Smooth muscle cell (in vitro differentiated cells): ENCODE results near the gene ZNF597. TPM values are rescaled to one million over a fixed set of nuclear protein-coding genes. Genes with fewer than 3 reads are reported as not detected.

Experiments
- DNase-seq: peaks from one replicate; lab custom pipeline; 2025; ENCODE audit not compliant: unreplicated experiment; lab: John Stamatoyannopoulos, UW
- H2AFZ ChIP-seq: fragments of 200-600 bp; sonication (generic); 2 replicates; pipeline ENCODE4 v1.6.0; 2016; ENCODE audit warnings: antibody characterized with exemption, low read depth, mild to moderate bottlenecking
- H3F3A ChIP-seq: fragments of 200-600 bp; sonication (generic); 2 replicates; pipeline ENCODE4 v1.6.0; 2017; ENCODE audit warnings: antibody characterized with exemption, low read depth
- H3K27ac ChIP-seq: fragments of 200-600 bp; sonication (generic); 2 replicates; pipeline ENCODE4 v1.5.1; 2016; ENCODE audit warnings: low read depth, mild to moderate bottlenecking
- H3K27me3 ChIP-seq: fragments of 200-600 bp; sonication (generic); 2 replicates; pipeline ENCODE4 v1.6.1; 2016; ENCODE audit warnings: low read depth, mild to moderate bottlenecking
- H3K36me3 ChIP-seq: fragments of 200-600 bp; sonication (generic); 2 replicates; pipeline ENCODE4 v1.5.1; 2016; ENCODE audit warnings: low read depth
- H3K4me1 ChIP-seq: fragments of 200-600 bp; sonication (generic); 2 replicates; pipeline ENCODE4 v1.5.1; 2016; ENCODE audit warnings: low read depth
- H3K4me2 ChIP-seq: fragments of 200-600 bp; sonication (generic); 2 replicates; pipeline ENCODE4 v1.6.0; 2016; ENCODE audit warnings: mild to moderate bottlenecking
- H3K4me3 ChIP-seq: fragments of 200-600 bp; sonication (generic); 2 replicates; pipeline ENCODE4 v1.5.1; 2016; ENCODE audit warnings: mild to moderate bottlenecking
- H3K79me2 ChIP-seq: fragments of 200-600 bp; sonication (generic); 2 replicates; pipeline ENCODE4 v1.6.0; 2016; ENCODE audit warnings: low read depth, mild to moderate bottlenecking
- H3K9ac ChIP-seq: fragments of 200-600 bp; sonication (generic); 2 replicates; pipeline ENCODE4 v1.6.0; 2016; ENCODE audit warnings: low read depth
- H3K9me3 ChIP-seq: fragments of 200-600 bp; sonication (generic); replicated peaks from 2 replicates; pipeline ENCODE4 v1.5.1; 2016; ENCODE audit warnings: low read depth
- H4K20me1 ChIP-seq: fragments of 200-600 bp; sonication (generic); 2 replicates; pipeline ENCODE4 v1.6.0; 2016; ENCODE audit warnings: low read depth
- WGBS: methylation state at CpG from one replicate; pipeline ENCODE4 v1.1.7; 2016; ENCODE audit warnings: low lambda C conversion rate; 5-methylcytosine and 5-hydroxymethylcytosine counted together
- polyA plus RNA-seq: library from polyadenylated mRNA; unstranded; fragments of >200 nt; fragmentation: Nextera tagmentation; extraction: Ambion mirVana; gene quantifications from 2 replicates; pipeline ENCODE4 v1.2.1, GENCODE V29; 2016
- total RNA-seq: library from RNA; depleted of rRNA; stranded (reverse); fragments of >200 nt; gene quantifications from 2 replicates; pipeline ENCODE4 v1.2.3, GENCODE V29; 2014
- TF ChIP-seq, protein P1 (sequence below): fragments of 200-600 bp; sonication (generic); IDR thresholded peaks from 2 replicates; pipeline ENCODE4 v1.5.1; 2017; ENCODE audit warnings: borderline replicate concordance, mild to moderate bottlenecking, antibody characterized with exemption; ENCODE audit not compliant: insufficient read depth, poor library complexity, severe bottlenecking

ZNF597 gene
- total and polyA plus RNA-seq, 2 experiments from 2014 or later = 6.7 to 12.5 TPM

DNA sequence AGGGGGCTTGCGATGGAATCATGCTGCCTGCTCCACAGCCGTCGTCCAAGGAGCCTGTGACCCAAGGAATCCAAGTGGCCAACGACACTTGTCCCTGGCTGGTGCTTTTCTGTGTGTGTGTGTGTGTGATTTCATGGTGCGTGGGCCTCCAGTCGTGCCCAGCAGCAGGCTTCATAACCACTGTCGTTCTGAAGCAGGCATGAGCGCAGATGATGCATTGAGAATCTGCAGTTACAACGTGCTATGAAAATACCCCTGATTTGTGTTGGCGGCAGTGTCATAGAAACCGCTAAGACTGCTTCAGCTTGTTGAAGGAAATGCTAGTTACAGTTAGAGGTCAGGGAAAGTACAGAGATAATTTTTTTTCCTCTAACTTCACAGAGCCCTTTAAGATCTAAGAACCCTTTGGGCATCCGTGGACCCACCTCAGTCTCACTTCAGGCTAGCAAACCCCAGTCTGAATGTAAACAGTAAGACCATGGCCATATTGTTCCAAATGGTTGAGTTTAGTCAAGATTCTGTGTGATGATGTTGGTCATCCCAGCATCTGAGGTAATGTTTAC lies 36.4 kb upstream of the ZNF597 start:
- Histone ChIP-seq H3K27ac (no peak overlapping the region), H3K36me3 (no peaks in the 10 kb centered on the region), H3K27me3 (no peaks in the 10 kb centered on the region), H3K79me2 (peaks cover 47% of the 10 kb centered on the region), H2AFZ (no peak overlapping the region), H4K20me1 (peaks cover 74% of the 10 kb centered on the region), H3K9ac (no peak overlapping the region), H3F3A (no peaks in the 10 kb centered on the region), H3K9me3 (no peaks in the 10 kb centered on the region), H3K4me3 (no peak overlapping the region), H3K4me1 (no peaks in the 10 kb centered on the region), H3K4me2 (no peak overlapping the region)
- TF ChIP-seq, protein P1, sequence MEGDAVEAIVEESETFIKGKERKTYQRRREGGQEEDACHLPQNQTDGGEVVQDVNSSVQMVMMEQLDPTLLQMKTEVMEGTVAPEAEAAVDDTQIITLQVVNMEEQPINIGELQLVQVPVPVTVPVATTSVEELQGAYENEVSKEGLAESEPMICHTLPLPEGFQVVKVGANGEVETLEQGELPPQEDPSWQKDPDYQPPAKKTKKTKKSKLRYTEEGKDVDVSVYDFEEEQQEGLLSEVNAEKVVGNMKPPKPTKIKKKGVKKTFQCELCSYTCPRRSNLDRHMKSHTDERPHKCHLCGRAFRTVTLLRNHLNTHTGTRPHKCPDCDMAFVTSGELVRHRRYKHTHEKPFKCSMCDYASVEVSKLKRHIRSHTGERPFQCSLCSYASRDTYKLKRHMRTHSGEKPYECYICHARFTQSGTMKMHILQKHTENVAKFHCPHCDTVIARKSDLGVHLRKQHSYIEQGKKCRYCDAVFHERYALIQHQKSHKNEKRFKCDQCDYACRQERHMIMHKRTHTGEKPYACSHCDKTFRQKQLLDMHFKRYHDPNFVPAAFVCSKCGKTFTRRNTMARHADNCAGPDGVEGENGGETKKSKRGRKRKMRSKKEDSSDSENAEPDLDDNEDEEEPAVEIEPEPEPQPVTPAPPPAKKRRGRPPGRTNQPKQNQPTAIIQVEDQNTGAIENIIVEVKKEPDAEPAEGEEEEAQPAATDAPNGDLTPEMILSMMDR = no peak
- WGBS = 97% methylated on average over 12 of the region's 12 CpGs
- no peak for DNase-seq

DNA sequence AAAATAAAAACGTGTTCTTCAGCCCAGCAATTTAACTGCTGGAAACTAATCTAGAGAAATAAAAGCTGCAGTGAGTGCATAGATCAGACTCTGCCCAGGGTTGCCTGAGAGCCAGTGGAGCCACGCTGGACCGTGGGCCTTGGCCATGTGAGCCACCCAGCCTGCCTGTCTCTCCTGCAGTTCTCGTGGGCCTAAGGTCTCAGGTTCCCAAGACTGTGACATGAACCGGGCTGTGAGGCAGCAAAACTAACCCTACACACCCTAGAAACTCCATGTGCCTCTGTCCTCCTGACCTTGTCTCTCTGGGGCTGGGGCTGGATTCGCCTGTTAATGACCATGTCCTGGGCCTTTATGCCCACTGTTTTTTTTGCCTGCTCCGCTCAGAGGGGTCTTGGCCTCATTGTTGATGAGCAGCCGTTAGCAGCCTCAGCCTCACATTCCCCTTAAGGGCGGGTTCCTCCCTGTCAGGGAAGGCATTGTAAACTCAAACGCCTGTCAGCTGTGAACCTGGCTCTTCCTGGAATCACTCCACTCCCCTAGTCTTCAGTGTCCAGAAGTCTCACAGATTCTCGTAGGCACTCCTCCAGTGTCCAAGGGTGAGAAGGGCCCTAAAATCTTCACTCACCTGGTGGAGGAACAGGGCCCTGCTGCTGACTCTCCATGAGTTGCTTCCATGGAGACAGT lies 35.1 kb upstream of the ZNF597 start:
- H3F3A ChIP-seq = no peaks in the 10 kb centered on the region
- TF ChIP-seq, protein P1 = no peak
- H3K27me3 ChIP-seq = no peaks in the 10 kb centered on the region
- no peaks in the 10 kb centered on the region for H3K4me1 ChIP-seq
- no peak overlapping the region for H3K4me2 ChIP-seq
- DNase-seq = no peak
- H3K9me3 ChIP-seq = no peaks in the 10 kb centered on the region
- H2AFZ ChIP-seq = no peak overlapping the region
- H3K79me2 ChIP-seq = peaks cover 60% of the 10 kb centered on the region
- no peak overlapping the region for H3K9ac ChIP-seq
- no peak overlapping the region for H3K4me3 ChIP-seq
- H3K27ac ChIP-seq = no peak overlapping the region
- peaks cover 88% of the 10 kb centered on the region for H4K20me1 ChIP-seq
- H3K36me3 ChIP-seq = no peaks in the 10 kb centered on the region
- 84% methylated on average over 11 of the region's 11 CpGs for WGBS

DNA sequence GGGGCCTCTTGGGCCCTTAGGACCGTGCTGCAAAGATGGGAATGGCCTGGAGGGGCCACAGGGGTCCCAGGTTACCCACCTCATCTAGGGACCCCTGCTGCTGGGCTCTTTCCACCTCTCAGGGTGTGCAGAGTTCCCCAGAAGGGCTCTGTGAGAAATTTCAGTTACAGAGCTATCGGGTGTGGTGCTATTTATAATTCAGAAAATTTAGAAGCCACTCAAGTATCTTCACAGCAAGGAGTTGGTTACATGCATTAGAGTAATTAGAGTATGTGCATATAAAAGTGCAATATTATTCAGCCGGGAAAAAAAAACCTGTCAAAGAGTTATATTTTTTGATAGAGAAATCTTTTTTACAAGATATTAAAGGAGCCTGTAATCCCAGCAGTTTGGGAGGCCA lies 33.1 kb upstream of the ZNF597 start:
- Histone ChIP-seq H3K4me2 (no peak overlapping the region), H3K4me1 (no peaks in the 10 kb centered on the region), H3K4me3 (no peak overlapping the region), H3K9me3 (no peaks in the 10 kb centered on the region), H3K36me3 (no peaks in the 10 kb centered on the region), H3F3A (no peaks in the 10 kb centered on the region), H3K27me3 (no peaks in the 10 kb centered on the region), H3K9ac (no peak overlapping the region), H3K27ac (no peak overlapping the region), H2AFZ (no peak overlapping the region), H3K79me2 (peaks cover 80% of the 10 kb centered on the region), H4K20me1 (peaks cover 98% of the 10 kb centered on the region)
- 96% methylated on average over 3 of the region's 3 CpGs for WGBS
- TF ChIP-seq, protein P1 = no peak
- no peak for DNase-seq
